ENCODE data around the gene CHRNA9.

Gene CHRNA9

DNA sequence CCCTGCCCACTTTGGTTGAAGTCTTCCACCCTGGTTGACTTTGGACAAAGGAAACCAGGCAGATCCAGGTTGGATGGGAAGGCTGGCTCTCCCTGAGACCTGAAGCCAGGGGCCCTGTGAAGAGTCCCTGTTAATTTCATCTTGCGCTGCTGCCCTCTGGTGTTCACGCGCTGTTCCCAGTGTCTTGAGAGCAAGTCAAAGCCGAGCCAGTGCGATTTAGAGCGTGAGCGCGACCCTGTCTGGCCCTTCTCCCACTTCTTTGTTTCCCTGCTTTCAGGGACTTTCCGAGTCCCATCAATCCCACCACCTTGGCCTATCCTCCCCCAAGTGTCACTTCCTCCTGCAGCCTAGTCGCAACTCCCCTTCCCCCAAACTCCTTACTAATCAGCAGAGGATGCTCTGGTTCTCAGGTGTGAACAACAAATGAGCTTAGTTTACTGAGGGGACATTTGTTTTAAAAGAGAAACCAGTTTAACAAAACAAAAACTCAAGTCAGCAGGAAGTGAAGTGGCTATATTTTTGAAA is 25.8 kb upstream of the CHRNA9 start:
- DNase-seq, result no peak

DNA sequence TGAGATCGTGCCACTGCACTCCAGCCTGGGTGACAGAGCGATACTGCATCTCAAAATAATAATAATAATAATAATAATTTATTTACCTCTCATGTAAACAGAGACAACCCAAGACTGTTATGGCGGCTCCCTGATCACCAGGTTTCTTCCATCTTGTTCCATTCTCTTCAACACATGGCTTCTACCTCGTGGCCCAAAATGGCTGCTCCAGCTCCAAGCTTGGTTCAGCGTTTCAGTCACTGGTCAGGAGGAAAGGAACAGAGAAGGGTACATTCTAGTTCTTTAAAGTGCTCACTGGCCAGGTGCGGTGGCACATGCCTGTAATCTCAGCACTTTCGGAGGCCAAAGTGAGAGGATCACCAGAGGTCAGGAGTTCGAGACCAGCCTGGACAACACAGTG is 24.9 kb upstream of the CHRNA9 start:
- no peak for DNase-seq

DNA sequence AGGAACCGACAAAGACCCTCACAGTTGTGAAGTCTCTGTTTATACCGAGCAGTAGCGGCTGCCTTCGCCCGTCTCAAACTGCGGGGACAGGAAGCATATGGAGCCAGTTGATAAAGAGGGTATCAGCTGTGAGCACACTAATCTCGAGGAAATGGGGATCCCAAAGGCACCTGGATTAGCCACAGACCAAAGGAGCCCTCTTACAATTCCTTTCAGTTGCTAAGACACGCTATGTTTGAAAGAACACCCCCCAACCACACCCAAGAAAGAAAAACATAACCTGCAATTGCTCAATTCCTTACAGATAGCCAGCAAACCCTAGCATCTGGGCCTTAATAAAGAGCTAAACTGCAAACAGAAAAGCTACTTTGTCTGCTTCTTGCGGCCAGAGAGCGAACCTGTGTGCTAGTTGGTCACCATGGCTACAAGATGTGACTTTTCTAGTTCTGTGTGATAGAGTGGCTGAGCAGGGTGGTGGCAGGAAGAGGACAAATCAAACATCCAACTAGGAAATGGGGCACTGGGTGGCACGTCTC is 23.3 kb upstream of the CHRNA9 start:
- DNase-seq, result no peak

DNA sequence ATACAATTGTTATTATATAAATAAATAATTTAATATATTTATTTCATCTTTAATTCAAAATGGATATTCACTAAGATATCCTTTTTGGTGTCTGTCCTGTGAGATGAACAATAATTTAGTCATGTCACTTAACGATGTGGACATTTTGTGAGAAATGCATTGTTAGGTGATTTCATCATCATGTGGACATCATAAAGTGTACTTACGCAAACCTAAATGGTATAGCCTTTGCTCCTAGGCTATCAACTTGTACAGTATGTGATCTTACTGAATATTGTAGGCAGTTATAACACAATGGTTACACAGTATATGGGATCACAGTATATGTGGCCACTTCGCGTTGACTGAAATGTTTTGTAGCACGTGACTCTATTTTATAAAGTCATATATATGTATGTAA is 20.2 kb upstream of the CHRNA9 start:
- no peak for DNase-seq

DNA sequence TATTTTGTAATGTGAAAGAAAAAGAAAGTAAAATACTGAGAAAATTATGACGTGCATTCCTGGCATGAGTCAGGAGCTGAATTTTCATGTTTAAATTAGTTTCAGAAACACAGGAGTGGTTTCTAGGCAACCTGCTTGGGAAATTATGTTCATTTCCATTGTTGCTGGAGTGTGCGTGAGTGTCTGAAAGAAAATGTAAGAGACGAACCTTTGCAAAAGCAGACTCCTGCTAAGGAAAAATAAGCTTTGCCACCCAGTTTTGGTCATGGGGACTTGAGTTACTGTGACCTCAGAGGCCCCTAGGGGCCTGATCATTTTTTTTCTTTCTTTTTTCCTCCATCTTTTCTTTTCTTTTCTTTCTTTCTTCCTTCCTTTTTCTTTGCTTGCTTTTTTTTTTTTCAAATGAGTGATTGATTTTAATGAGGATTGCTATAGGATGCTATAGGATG is 18.8 kb upstream of the CHRNA9 start:
- DNase-seq, result no peak

DNA sequence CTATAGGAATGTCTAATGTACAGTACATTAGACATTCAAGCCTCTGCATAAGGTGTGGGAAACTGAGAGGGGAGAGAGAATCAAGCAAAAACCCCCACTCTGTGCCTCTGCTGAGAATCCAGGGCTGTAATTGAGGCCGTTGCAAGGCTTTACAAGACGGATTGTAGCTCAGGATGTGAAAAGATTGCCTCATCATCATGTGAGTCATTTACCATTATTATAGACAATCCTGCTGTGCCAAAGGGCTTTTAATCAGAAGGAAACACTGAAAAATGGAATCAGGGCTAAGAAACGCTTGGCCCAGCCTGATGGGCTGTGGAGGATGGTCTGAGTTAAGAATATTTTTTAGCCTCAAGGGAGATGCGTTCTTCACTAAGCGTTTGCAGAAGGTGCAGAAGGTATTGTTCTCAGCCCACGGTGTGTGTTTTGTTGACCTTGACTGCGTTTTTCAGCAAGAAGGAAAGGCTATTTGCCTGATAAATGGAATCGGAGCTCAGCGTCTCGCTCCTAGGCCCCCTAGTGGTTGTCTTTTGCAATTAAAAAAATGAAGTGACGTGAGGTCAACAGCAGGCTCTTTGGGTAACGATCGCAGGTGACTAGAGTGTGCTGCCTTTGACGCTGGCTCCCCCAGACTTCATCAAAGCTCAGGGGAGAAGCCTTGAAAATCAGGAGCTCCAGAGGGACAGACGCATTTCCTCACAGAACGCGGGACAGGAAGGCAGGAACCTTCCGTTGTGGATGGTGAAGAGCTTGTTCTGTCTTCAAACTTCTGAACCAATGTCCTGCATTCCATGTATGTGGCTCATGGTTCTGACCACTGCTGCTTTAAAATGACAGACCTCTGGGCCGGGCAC is 18.1 kb upstream of the CHRNA9 start:
- no peak for DNase-seq

DNA sequence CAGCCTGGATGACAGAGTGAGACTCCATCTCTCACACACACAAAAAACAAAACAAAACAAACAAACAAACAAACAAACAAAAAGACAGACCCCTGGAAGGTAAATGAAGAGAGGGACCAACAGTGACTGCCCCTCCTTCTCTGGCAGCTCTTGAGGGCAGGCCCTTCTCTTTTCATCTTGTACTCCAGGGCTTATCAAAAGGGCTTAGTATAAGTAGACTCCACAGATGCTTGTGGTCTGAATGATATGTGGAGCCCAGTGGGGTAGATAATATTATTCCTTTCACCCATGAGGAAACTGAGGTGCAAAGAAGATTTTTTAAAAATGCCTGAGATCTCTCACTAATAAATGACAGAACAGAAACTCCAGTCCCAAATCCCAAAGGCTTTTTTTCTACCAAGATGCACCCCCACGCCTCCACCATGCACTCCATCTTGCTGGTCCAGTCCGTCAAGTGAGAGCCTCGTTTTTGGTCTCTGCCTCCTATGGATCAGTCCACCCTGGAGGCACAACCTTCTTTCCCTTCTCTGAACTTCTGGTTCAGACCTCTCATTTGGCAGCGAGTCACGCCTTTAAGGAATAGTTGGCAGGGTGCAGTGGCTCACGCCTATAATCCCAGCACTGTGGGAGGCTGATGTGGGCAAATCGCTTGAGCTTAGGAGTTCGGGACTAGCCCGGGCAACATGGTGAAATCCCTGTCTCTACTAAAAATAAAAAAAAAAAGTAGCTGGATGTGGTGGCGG is 17.0 kb upstream of the CHRNA9 start:
- DNase-seq, result no peak

DNA sequence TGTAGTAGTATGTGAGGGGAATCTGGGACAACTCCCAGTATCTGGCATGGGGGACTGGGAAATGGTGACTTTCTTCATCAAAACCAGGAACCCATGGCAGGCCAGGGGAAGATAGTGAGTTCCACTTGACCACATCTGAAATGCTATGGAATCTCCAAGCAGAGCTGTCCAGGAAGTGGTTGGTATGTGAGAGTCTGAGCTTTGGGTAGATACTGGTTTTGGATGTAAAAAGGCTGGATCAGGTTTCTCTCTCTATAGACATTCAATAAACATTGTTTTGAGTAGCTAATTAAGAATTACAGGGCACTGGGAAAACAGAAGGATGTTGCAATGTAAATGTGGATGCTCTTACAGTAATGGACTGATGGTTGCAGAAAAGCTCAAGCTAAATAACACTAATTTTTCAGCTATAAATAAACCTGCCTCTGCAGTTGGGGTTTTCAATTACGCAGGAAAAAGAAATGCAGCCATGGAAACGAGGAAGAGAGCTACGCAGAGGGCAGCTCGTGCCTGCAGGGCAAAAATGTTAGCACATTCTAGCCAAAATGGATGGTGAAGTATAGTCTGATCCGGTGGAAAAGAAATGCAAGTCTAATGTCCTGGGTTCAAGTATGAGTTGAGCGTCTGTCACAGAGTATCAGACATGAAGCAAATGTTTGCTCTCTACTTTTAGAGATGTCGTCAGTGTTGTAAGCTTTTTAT is 13.4 kb upstream of the CHRNA9 start:
- DNase-seq, result peak; percentile 15

DNA sequence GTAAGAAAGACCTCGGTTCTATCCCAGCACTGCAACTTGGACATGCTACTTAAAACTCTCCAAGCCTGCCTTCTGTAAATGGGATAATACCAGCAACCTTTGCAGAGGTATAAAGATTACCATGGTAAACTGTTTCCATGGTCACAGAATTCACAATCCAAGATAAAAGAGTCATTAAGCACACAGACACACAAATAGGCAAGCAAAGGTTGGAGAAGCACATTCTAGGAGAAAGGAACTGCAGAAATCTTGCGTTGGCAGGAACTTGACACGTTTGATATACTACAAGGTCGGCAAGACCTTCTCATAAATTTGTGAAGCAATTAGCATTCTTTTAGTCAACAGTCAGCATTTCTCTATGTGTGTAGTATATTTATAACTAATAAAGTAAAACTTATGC is 12.3 kb upstream of the CHRNA9 start:
- no peak for DNase-seq

DNA sequence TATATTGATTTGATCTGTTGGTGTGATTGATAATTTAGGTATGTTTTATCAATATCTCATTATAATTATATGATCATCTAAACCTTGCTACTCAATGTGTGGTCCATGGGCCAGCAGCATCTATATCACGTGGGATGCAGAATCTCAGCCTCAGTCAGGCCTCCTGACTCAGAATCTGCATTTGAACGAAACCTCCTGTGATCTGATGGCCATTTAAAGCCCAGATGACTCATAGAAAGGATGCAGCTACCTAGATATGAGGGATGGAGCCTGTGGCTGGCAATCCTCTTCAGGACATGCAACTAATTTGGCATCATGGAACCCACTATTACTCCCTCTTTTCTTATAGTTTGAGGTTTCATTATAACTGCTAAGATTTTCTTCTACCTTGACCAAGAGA is 11.3 kb upstream of the CHRNA9 start:
- no peak for DNase-seq

DNA sequence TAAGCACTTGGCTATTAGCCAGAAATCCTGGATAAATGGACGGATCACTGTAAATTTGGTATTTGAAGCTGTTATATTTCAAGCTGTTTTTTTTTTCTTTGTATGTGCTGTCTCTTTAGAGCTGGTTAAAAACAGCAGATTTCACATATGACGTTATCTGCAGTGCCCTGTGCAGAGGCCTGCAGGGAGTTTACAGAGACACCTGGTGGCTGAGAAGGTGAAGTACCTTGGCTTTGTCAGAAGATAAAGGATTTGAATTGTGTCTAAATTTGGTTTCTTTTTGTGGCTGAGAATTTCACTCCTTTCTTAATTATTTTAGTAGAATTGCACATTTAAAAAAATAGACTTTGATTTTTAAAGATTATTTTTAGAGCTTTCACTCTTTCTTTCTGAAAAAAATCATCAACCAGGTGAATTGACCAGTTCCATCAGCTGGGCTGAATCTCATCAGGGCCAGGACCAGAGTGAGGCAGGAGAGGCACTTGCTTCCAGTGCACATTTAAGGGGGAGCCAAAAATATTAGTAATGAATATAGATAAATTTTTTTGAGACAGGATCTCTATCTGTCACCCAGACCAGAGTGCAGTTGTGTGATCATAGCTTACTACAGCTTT is 9.6 kb upstream of the CHRNA9 start:
- peak; percentile 56 for DNase-seq

DNA sequence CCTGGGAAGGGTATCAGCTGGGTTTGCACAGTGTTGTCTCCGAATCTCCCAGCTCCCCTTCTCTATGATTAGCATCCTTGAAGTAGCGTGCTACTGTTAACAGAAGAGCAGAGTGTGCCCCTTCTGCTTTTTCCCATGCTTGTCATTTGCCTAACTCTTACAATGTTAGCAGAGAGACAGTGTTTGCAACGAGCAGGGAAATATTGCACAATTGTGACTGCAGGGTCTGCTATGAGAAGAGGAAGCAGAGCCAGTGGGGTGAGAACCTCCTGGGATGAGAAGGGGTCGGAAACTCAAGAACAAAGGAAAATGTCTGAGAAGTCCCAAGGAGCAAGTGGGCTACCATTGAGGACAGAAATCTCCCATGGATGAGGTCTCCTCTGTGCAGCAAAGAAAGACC is 7.8 kb upstream of the CHRNA9 start:
- no peak for DNase-seq

DNA sequence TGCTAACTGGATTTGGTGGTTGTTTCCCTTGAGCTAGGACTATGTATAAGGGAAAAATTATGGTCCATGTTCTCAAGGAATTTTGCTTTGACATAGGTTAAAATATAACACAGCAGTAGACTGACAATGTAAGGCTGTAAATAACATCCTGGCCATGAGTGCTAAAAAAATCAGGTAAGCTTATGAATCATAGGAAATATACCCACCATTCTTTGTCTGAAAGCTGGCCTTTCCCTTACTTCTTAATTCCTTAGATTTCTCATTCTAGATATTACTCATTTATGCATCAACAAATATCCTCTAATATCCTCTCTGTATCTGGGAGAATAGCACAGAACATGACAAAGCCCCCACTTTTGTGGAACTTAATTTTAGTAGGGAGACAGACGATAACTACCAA is 6.8 kb upstream of the CHRNA9 start:
- DNase-seq, result no peak

DNA sequence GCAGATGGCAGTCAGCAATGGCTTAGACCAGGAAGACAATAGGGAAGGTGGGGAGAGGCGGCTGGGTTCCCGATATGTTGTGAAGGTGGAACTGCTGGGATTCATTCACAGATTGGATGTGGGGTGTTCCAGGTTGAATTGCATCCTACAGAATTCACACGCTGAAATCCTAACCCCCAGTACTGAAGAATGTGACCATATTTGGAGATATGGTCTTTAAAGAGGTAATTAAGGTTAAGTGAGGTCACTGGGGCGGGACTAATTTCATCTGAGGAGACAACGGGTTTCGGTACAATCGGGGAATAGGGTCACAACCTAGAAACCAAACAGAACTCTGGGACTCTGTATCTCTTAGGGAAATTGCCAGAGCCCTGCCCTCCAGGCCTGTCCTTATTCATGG is 5.3 kb upstream of the CHRNA9 start:
- DNase-seq, result no peak

DNA sequence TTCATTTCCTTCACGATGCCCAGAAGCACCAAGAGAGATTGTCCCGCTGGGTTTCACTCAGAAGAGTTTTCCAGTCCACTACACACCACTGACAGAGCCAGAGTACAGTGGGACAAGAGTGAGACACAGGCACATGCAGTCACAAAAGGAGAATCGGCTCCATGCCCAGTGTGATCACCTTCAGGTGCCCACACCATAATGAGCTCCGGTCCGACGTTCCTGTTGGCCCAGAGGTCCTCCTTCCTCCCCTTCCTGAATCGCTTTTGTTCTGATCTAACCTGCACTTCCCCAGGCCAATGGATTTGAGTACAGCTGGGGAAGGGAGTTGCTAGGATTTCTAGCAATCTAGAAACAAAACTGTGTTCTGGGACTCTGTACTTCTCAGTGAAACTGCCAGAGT is 4.6 kb upstream of the CHRNA9 start:
- no peak for DNase-seq

DNA sequence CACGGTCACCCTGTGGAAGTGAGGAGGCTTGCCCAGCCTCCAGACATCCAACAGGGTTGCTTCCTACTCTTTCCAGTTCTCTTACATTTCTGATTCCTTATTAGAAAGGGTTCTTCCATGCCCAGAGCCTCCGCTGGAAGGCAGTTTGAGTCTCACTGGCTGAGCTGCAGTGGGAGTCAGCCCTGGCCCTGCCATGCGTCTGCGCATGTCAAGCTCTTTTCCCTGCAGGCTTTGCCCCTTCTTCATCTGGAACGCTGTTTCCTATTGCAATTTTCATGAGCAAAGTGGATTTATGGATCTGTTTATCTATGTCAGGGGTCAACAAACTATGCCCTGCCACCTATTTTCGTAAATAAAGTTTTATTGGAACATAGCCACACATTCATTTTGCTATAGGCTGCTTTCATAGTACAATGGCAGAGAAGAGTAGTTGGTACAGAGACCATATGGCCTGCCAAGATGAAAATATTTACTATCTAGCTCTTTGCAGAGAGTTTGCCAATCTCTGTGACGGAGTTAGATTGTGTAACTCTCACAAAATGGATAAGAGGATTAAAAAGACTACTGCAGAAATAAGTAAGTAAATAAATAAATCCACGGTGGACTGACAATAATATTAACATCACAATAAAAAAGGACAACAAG is 3.9 kb upstream of the CHRNA9 start:
- DNase-seq, result no peak

DNA sequence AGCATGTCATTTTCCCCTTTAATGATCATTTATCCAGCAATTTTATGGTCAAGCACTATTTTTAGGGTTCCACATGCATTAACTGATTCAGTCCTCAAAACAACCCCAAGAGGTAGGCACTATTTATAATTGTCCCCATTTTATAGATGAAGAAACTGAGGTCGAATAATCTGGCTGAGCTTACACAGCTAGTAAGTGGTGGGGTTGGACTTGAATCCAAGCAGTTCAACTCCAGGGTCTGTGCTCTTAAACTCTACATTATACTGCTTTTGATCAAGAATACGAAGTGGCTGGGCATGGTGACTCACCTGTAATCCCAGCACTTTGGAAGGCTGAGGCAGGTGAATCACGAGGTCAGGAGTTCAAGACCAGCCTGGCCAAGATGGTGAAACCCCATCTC is 3.2 kb upstream of the CHRNA9 start:
- no peak for DNase-seq

DNA sequence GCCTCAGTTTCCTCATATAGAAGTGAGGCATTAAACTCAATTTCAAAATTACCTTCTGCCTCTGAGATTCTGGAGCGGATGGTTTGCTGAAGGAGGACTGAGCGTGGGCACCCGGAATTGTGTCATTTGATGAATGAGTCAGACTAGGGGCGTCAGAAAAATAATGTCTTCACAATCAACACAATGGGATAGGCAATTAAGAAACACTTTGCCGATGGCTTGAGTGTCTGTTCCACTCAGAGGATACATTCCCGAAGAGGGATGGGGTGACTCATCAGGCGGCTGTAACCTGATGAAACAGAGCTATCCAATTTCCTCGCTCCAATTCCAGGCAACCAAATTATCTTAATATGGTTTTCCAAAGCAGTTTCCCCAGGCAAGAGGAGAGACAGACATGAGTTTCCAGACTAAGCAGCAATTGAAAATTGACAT is 1.2 kb upstream of the CHRNA9 start:
- peak; percentile 40 for DNase-seq

DNA sequence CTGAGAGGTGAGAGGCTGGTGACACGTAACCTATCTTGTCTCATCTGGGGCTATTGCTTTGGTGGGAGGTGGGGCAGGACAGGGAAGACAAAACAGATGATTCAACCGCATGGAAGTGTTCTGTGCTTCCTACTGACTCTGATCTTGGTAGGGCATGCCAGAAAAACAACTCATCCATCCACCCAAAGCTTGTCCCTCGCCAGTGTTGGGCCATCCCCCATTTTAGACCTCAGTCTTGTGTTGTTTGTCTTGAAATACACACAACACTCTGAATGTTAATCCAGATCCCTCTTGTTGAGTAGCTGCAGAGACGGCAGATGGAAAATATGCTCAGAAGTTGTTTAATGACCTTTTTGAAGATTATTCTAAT is 377 bp downstream of the CHRNA9 start:
- no peak for DNase-seq

DNA sequence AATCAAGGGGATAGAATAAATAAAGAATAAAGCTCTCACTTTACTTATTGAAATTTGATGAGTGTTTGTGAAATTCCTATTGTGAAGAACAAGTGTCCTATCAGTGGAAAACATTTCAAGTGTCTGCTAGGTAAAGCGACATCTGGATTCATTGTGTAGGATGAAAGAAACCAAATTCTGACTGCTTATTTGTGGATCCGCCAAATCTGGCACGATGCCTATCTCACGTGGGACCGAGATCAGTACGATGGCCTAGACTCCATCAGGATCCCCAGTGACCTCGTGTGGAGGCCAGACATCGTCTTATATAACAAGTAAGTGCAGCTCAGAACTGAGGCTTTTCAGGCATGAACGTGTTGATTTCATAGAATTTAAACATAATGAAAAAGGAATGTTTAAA is 1.9 kb downstream of the CHRNA9 start:
- peak; percentile 75 for DNase-seq

DNA sequence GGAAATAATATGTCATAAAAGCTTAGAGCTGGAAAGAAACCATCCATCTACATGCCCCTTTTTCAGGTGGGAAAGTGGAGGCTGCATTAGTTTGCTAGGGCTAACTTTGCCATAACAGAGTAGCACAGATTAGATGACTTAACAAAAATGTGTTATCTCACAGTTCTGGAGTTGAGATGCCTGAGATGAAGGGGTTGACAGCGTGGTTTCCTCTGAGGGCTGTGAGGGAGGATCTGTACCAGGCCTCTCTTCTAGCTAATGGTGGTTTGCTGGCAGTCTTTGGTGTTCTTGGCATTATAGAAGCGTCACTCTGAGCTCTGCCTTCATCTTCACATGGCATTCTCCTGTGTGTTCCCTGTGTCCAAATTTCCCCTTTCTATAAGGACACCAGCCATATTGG is 2.4 kb downstream of the CHRNA9 start:
- no peak for DNase-seq

DNA sequence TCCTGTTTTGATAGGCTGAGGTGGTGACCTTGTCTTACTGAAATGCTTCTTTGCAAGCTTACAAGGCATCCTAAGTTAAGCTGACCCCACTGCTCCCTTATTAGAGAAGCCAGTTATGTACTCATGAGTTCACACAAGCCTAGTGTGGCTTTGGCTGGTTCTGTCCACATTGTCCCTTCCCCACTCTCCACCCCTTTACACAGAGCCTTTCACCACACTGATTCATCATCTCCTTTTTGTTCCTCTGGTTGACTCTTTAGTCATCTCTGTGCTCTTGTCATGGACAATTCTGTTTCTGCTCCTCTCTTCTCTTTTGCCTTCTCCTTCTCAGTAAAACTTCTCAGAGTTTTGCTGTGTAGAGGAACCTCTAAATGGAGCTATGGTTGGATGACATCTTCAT is 4.9 kb downstream of the CHRNA9 start:
- no peak for DNase-seq
